ENCODE results near the gene TMEM171.
A peak's percentile ranks its signal among the peaks of the same experiment; 100 is the strongest.

Gene TMEM171

GRCh38 chr5:73120222-73121118, at the start of gene TMEM171:
Gene TMEM171, plus strand, starts transcription at chr5:73120575. Its CDS starts 2,799 bp downstream, at chr5:73123374.
- DNase-seq (ENCODE audit: low spot score) = peak; percentile 90

GRCh38 chr5:73081093-73081492, 39.3 kb upstream of the TMEM171 start:
- no peak for DNase-seq (ENCODE audit: low spot score)

GRCh38 chr5:73088026-73088425, 32.3 kb upstream of the TMEM171 start:
- no peak for DNase-seq (ENCODE audit: low spot score)

GRCh38 chr5:73093943-73094342, 26.4 kb upstream of the TMEM171 start:
- no peak for DNase-seq (ENCODE audit: low spot score)

GRCh38 chr5:73094415-73094814, 26.0 kb upstream of the TMEM171 start:
- DNase-seq (ENCODE audit: low spot score) = no peak

GRCh38 chr5:73095564-73096238, 24.7 kb upstream of the TMEM171 start:
- DNase-seq (ENCODE audit: low spot score) = no peak

- DNase-seq (ENCODE audit: low spot score) = no peak
Measured at GRCh38 chr5:73096239-73096575, 24.2 kb upstream of the TMEM171 start.

GRCh38 chr5:73097740-73098139, 22.6 kb upstream of the TMEM171 start:
- no peak for DNase-seq (ENCODE audit: low spot score)

- no peak for DNase-seq (ENCODE audit: low spot score)
Measured at GRCh38 chr5:73100109-73100508, 20.3 kb upstream of the TMEM171 start.

- no peak for DNase-seq (ENCODE audit: low spot score)
Measured at GRCh38 chr5:73103870-73104299, 16.5 kb upstream of the TMEM171 start.

GRCh38 chr5:73104326-73104725, 16.0 kb upstream of the TMEM171 start:
- DNase-seq (ENCODE audit: low spot score) = no peak

- DNase-seq (ENCODE audit: low spot score) = no peak
Measured at GRCh38 chr5:73106335-73106734, 14.0 kb upstream of the TMEM171 start.

GRCh38 chr5:73110190-73110589, 10.2 kb upstream of the TMEM171 start:
- DNase-seq (ENCODE audit: low spot score) = no peak

- DNase-seq (ENCODE audit: low spot score) = no peak
Measured at GRCh38 chr5:73111536-73111935, 8.8 kb upstream of the TMEM171 start.

GRCh38 chr5:73112359-73112758, 8.0 kb upstream of the TMEM171 start:
- DNase-seq (ENCODE audit: low spot score) = no peak

GRCh38 chr5:73114044-73114688, 6.2 kb upstream of the TMEM171 start:
- DNase-seq (ENCODE audit: low spot score) = no peak

GRCh38 chr5:73115399-73116051, 4.8 kb upstream of the TMEM171 start:
- DNase-seq (ENCODE audit: low spot score) = no peak

- no peak for DNase-seq (ENCODE audit: low spot score)
Measured at GRCh38 chr5:73116506-73116905, 3.9 kb upstream of the TMEM171 start.

- no peak for DNase-seq (ENCODE audit: low spot score)
Measured at GRCh38 chr5:73117088-73117740, 3.2 kb upstream of the TMEM171 start.

GRCh38 chr5:73118391-73118973, 1.9 kb upstream of the TMEM171 start:
- DNase-seq (ENCODE audit: low spot score) = no peak

- DNase-seq (ENCODE audit: low spot score) = peak; percentile 50
Measured at GRCh38 chr5:73119451-73120157, 771 bp upstream of the TMEM171 start.

All from iPS-NIHi11 (cell line).